Measurements from ENCODE around the gene BORCS6. TPM values are rescaled to one million over a fixed set of nuclear protein-coding genes. Genes with fewer than 3 reads are reported as not detected.

BORCS6 gene
- total RNA-seq, 1 experiment from 2014 or later = 7.3 TPM

DNA sequence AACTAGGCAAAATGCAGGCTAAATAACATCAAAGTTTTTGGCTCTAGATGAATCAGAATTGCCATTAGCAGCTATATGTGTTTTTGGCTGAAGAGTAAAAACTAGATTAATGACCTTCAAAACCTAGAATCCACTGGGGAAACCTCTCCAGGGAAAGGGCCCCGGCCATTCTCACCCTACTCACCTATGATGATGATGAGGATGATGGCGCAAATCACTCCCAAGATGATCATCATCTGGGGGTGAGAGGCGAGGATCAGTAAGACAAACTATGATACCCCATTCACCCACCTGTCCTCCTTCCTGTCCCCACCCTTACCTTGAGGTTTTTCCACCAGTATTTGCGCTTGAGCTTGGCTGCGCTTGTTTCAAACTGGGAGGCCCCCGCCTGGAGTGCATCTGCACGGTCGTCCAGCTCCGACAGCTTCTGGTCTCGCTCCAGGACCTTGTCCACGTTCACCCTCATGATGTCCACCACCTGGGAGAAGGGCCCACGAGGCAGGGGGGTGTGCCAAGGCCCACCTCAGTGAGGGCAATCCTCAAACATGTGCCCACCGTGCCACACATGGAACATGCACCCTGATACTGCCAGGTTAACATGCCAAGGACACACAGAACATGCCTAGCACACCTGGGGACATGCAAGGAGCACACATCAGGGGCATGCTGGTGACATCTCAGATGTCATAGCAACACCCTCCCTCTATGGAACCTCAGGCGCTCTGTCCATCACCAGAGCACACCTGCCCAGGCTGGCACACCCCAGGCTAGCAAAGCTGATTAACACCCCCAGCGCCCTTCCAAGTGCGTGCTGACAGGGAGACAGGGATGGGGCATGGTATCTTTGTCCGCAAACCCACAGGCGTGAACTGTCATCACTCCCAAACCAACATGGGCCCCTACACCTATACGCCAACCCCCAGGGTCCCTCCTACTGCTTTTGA lies 28.4 kb downstream of the BORCS6 start:
- no peak overlapping the region for H2AFZ ChIP-seq (ENCODE audit: low read length)
- 0 out of 2 replicates have a peak, but pooled peaks cover 2% of the 10 kb centered on the region for H4K20me1 ChIP-seq (ENCODE audit: low read length)
- no peaks in the 10 kb centered on the region for H3F3A ChIP-seq (ENCODE audit: low read length, unreplicated experiment)
- no peaks in the 10 kb centered on the region; the same call in 1 of the 2 replicates for H3K36me3 ChIP-seq (ENCODE audit: low read depth, low read length)
- POLR2A ChIA-PET (ENCODE audit: unreplicated experiment) = no interaction called here
- peaks cover 19% of the 10 kb centered on the region for H3K79me2 ChIP-seq (ENCODE audit: low read length)
- BruUV-seq (replicated peaks) = TSS peak; percentile 65
- peak overlapping the region; percentile 88 for H3K4me3 ChIP-seq (ENCODE audit: low read length)
- CTCF ChIA-PET = no interaction called here
- H3K9me2 ChIP-seq (replicated peaks; ENCODE audit: low read length) = no peaks in the 10 kb centered on the region
- H3K9me3 ChIP-seq (ENCODE audit: low read length) = no peaks in the 10 kb centered on the region
- DNase-seq (no peak), ATAC-seq (no peak)
- peak overlapping the region; percentile 96 for H3K4me2 ChIP-seq (ENCODE audit: low read length)
- TF ChIP-seq, protein P1, sequence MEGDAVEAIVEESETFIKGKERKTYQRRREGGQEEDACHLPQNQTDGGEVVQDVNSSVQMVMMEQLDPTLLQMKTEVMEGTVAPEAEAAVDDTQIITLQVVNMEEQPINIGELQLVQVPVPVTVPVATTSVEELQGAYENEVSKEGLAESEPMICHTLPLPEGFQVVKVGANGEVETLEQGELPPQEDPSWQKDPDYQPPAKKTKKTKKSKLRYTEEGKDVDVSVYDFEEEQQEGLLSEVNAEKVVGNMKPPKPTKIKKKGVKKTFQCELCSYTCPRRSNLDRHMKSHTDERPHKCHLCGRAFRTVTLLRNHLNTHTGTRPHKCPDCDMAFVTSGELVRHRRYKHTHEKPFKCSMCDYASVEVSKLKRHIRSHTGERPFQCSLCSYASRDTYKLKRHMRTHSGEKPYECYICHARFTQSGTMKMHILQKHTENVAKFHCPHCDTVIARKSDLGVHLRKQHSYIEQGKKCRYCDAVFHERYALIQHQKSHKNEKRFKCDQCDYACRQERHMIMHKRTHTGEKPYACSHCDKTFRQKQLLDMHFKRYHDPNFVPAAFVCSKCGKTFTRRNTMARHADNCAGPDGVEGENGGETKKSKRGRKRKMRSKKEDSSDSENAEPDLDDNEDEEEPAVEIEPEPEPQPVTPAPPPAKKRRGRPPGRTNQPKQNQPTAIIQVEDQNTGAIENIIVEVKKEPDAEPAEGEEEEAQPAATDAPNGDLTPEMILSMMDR (conservative IDR thresholded peaks at IDR 0.05; ENCODE audit: low read depth, low read length) = no peak
- TF ChIP-seq EZH2phosphoT487 (IDR thresholded peaks at IDR 0.05; ENCODE audit: borderline replicate concordance, low read length) (no peak), EZH2 (IDR thresholded peaks at IDR 0.05; ENCODE audit: low read length, unreplicated experiment) (no peak)
- H3K4me1 ChIP-seq (ENCODE audit: insufficient read depth, low read length) = peaks cover 31% of the 10 kb centered on the region
- H3K9ac ChIP-seq (ENCODE audit: low read length) = peak overlapping the region; percentile 97
- intact Hi-C loops (cut with micrococcal nuclease) = no loop called here
- no peak overlapping the region; the same call in 1 of the 2 replicates for H3K27ac ChIP-seq (ENCODE audit: low read length)
- H3K27me3 ChIP-seq (ENCODE audit: low read length) = no peaks in the 10 kb centered on the region

- H3K4me2 ChIP-seq (ENCODE audit: low read length) = peak overlapping the region; percentile 96; the same call in 1 of the 2 replicates
- H3K4me1 ChIP-seq (ENCODE audit: insufficient read depth, low read length) = peaks cover 31% of the 10 kb centered on the region
- no TSS peak for BruUV-seq (replicated peaks)
- no peaks in the 10 kb centered on the region for H3K9me3 ChIP-seq (ENCODE audit: low read length)
- H3K27ac ChIP-seq (ENCODE audit: low read length) = no peak overlapping the region
- no peaks in the 10 kb centered on the region; the same call in 1 of the 2 replicates for H3K36me3 ChIP-seq (ENCODE audit: low read depth, low read length)
- H3K79me2 ChIP-seq (ENCODE audit: low read length) = peaks cover 22% of the 10 kb centered on the region
- no peak for ATAC-seq
- POLR2A ChIA-PET (ENCODE audit: unreplicated experiment) = no interaction called here
- TF ChIP-seq, protein P1 (conservative IDR thresholded peaks at IDR 0.05; ENCODE audit: low read depth, low read length) = no peak
- no peak for TF ChIP-seq EZH2 (IDR thresholded peaks at IDR 0.05; ENCODE audit: low read length, unreplicated experiment)
- no peak for TF ChIP-seq EZH2phosphoT487 (IDR thresholded peaks at IDR 0.05; ENCODE audit: borderline replicate concordance, low read length)
- no peak for DNase-seq
- 0 out of 2 replicates have a peak, but pooled peaks cover 2% of the 10 kb centered on the region for H4K20me1 ChIP-seq (ENCODE audit: low read length)
- no peaks in the 10 kb centered on the region for H3K9me2 ChIP-seq (replicated peaks; ENCODE audit: low read length)
- no peaks in the 10 kb centered on the region for H3K27me3 ChIP-seq (ENCODE audit: low read length)
- peak overlapping the region; percentile 88; the same call in 1 of the 2 replicates for H3K4me3 ChIP-seq (ENCODE audit: low read length)
- no peak overlapping the region for H2AFZ ChIP-seq (ENCODE audit: low read length)
- intact Hi-C loops (cut with micrococcal nuclease) = no loop called here
- no peaks in the 10 kb centered on the region for H3F3A ChIP-seq (ENCODE audit: low read length, unreplicated experiment)
- CTCF ChIA-PET = no interaction called here
- no peak overlapping the region for H3K9ac ChIP-seq (ENCODE audit: low read length)
Observed at GRCh38 chr17:8160741-8161221, 29.2 kb downstream of the BORCS6 start.

- BruUV-seq (replicated peaks) = no TSS peak
- no peaks in the 10 kb centered on the region; the same call in 1 of the 2 replicates for H3K36me3 ChIP-seq (ENCODE audit: low read depth, low read length)
- no peaks in the 10 kb centered on the region for H3K9me3 ChIP-seq (ENCODE audit: low read length)
- CTCF ChIA-PET = no interaction called here
- H3K4me2 ChIP-seq (ENCODE audit: low read length) = no peak overlapping the region
- no peaks in the 10 kb centered on the region for H3K27me3 ChIP-seq (ENCODE audit: low read length)
- intact Hi-C loops (cut with micrococcal nuclease) = no loop called here
- no peak for ATAC-seq
- no peak for DNase-seq
- H3K27ac ChIP-seq (ENCODE audit: low read length) = no peak overlapping the region
- peaks cover 28% of the 10 kb centered on the region for H3K79me2 ChIP-seq (ENCODE audit: low read length)
- no peak for TF ChIP-seq EZH2 (IDR thresholded peaks at IDR 0.05; ENCODE audit: low read length, unreplicated experiment)
- TF ChIP-seq EZH2phosphoT487 (IDR thresholded peaks at IDR 0.05; ENCODE audit: borderline replicate concordance, low read length) = no peak
- TF ChIP-seq, protein P1 (conservative IDR thresholded peaks at IDR 0.05; ENCODE audit: low read depth, low read length) = no peak
- H3K4me1 ChIP-seq (ENCODE audit: insufficient read depth, low read length) = peaks cover 35% of the 10 kb centered on the region
- no peak overlapping the region for H2AFZ ChIP-seq (ENCODE audit: low read length)
- H3K9me2 ChIP-seq (replicated peaks; ENCODE audit: low read length) = no peaks in the 10 kb centered on the region
- H3K4me3 ChIP-seq (ENCODE audit: low read length) = no peak overlapping the region
- no peak overlapping the region for H3K9ac ChIP-seq (ENCODE audit: low read length)
- H3F3A ChIP-seq (ENCODE audit: low read length, unreplicated experiment) = no peaks in the 10 kb centered on the region
- POLR2A ChIA-PET (ENCODE audit: unreplicated experiment) = no interaction called here
- H4K20me1 ChIP-seq (ENCODE audit: low read length) = peaks cover 8% of the 10 kb centered on the region; the same call in 1 of the 2 replicates
Observed at GRCh38 chr17:8160224-8160577, 29.8 kb downstream of the BORCS6 start.

Measured in PC-3 (cell line).